ENCODE results near the gene PLEKHF1.

The PLEKHF1 gene

DNA sequence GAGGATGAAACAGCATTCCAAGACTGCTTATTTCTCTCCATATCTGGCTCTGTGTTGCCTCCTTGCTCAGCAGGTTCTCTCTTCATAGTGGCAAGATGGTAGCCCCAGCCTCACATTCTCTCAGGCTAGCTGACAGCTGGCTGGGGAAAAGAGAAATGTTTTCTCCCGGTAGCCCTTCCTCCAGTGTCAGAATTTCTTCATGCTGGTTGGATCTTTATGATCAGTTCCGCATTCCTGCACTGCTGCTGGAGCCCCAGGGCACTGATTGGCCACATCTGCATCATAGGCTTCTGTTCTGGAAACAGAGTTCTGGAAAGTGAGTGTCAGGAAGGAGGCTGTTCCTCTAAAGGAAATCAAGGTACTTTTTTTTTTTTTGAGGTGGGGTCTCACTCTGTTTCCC is 34.6 kb upstream of the PLEKHF1 start:
- H3K4me1 ChIP-seq (ENCODE audit: control insufficient read depth, low read depth, low read length), result no peaks in the 10 kb centered on the region
- H3K56ac ChIP-seq (ENCODE audit: low read length), result no peak overlapping the region
- no peak overlapping the region for H2BK5ac ChIP-seq (ENCODE audit: low read length)

GRCh38 chr19:29631450-29631849 is 33.8 kb upstream of the PLEKHF1 start:
- DNase-seq, result no peak
- Histone ChIP-seq H4K8ac (ENCODE audit: low read depth, low read length) (no peak overlapping the region), H3K27me3 (ENCODE audit: insufficient read depth, low read length, poor library complexity) (no peaks in the 10 kb centered on the region), H3K23ac (ENCODE audit: low read length) (no peak overlapping the region), H3K4me1 (ENCODE audit: control insufficient read depth, low read depth, low read length) (no peaks in the 10 kb centered on the region), H3K56ac (ENCODE audit: low read length) (no peak overlapping the region), H2BK5ac (ENCODE audit: low read length) (no peak overlapping the region), H2AK5ac (ENCODE audit: low read length) (no peak overlapping the region), H3K4me3 (ENCODE audit: low read length) (no peak overlapping the region), H2BK15ac (replicated peaks; ENCODE audit: low read depth) (no peak overlapping the region), H4K5ac (ENCODE audit: low read length) (no peak overlapping the region), H3K36me3 (ENCODE audit: control insufficient read depth, insufficient read depth, low read length) (no peaks in the 10 kb centered on the region), H3K9ac (ENCODE audit: low read length) (no peak overlapping the region), H2BK120ac (ENCODE audit: low read depth, low read length) (no peak overlapping the region), H3K27ac (ENCODE audit: low read depth, low read length) (no peak overlapping the region), H3K79me2 (ENCODE audit: control insufficient read depth, insufficient read depth, low read length) (no peaks in the 10 kb centered on the region), H3K4me2 (ENCODE audit: low read length) (no peak overlapping the region), H3K4ac (ENCODE audit: low read depth, low read length) (no peak overlapping the region), H3K18ac (ENCODE audit: low read length) (no peak overlapping the region), H3K79me1 (ENCODE audit: low read length) (no peaks in the 10 kb centered on the region)
- no CpG with 5 or more reads among the region's 3 CpGs for WGBS (ENCODE audit: extremely low coverage, insufficient coverage, low lambda C conversion rate)

More for the DNA sequence above, 34.6 kb upstream of the PLEKHF1 start:
- WGBS (ENCODE audit: extremely low coverage, insufficient coverage, low lambda C conversion rate), result no CpG with 5 or more reads among the region's 2 CpGs
- H3K4me3 ChIP-seq (ENCODE audit: low read length), result no peak overlapping the region
- no peaks in the 10 kb centered on the region for H3K79me1 ChIP-seq (ENCODE audit: low read length)
- no peak overlapping the region for H3K18ac ChIP-seq (ENCODE audit: low read length)
- no peak overlapping the region for H3K4ac ChIP-seq (ENCODE audit: low read depth, low read length)
- H2BK15ac ChIP-seq (replicated peaks; ENCODE audit: low read depth), result no peak overlapping the region
- H2BK120ac ChIP-seq (ENCODE audit: low read depth, low read length), result no peak overlapping the region
- H3K23ac ChIP-seq (ENCODE audit: low read length), result no peak overlapping the region
- H3K27ac ChIP-seq (ENCODE audit: low read depth, low read length), result no peak overlapping the region
- H4K5ac ChIP-seq (ENCODE audit: low read length), result no peak overlapping the region
- H3K4me2 ChIP-seq (ENCODE audit: low read length), result no peak overlapping the region
- H3K27me3 ChIP-seq (ENCODE audit: insufficient read depth, low read length, poor library complexity), result no peaks in the 10 kb centered on the region
- no peak overlapping the region for H3K9ac ChIP-seq (ENCODE audit: low read length)
- H4K8ac ChIP-seq (ENCODE audit: low read depth, low read length), result no peak overlapping the region
- no peak overlapping the region for H2AK5ac ChIP-seq (ENCODE audit: low read length)
- no peaks in the 10 kb centered on the region for H3K36me3 ChIP-seq (ENCODE audit: control insufficient read depth, insufficient read depth, low read length)
- H3K79me2 ChIP-seq (ENCODE audit: control insufficient read depth, insufficient read depth, low read length), result no peaks in the 10 kb centered on the region
- no peak for DNase-seq

GRCh38 chr19:29634002-29634401 is 31.3 kb upstream of the PLEKHF1 start:
- Histone ChIP-seq H4K8ac (ENCODE audit: low read depth, low read length) (no peak overlapping the region), H3K4me1 (ENCODE audit: control insufficient read depth, low read depth, low read length) (no peaks in the 10 kb centered on the region), H2BK15ac (replicated peaks; ENCODE audit: low read depth) (no peak overlapping the region), H2BK5ac (ENCODE audit: low read length) (no peak overlapping the region), H3K4me2 (ENCODE audit: low read length) (no peak overlapping the region), H3K36me3 (ENCODE audit: control insufficient read depth, insufficient read depth, low read length) (no peaks in the 10 kb centered on the region), H3K23ac (ENCODE audit: low read length) (no peak overlapping the region), H3K79me1 (ENCODE audit: low read length) (no peaks in the 10 kb centered on the region), H3K4me3 (ENCODE audit: low read length) (no peak overlapping the region), H3K4ac (ENCODE audit: low read depth, low read length) (no peak overlapping the region), H3K79me2 (ENCODE audit: control insufficient read depth, insufficient read depth, low read length) (no peaks in the 10 kb centered on the region), H4K5ac (ENCODE audit: low read length) (no peak overlapping the region), H2BK120ac (ENCODE audit: low read depth, low read length) (no peak overlapping the region), H3K18ac (ENCODE audit: low read length) (no peak overlapping the region), H2AK5ac (ENCODE audit: low read length) (no peak overlapping the region), H3K27me3 (ENCODE audit: insufficient read depth, low read length, poor library complexity) (no peaks in the 10 kb centered on the region), H3K9ac (ENCODE audit: low read length) (no peak overlapping the region), H3K27ac (ENCODE audit: low read depth, low read length) (no peak overlapping the region), H3K56ac (ENCODE audit: low read length) (no peak overlapping the region)
- no peak for DNase-seq
- WGBS (ENCODE audit: extremely low coverage, insufficient coverage, low lambda C conversion rate), result no CpG with 5 or more reads among the region's 2 CpGs

DNA sequence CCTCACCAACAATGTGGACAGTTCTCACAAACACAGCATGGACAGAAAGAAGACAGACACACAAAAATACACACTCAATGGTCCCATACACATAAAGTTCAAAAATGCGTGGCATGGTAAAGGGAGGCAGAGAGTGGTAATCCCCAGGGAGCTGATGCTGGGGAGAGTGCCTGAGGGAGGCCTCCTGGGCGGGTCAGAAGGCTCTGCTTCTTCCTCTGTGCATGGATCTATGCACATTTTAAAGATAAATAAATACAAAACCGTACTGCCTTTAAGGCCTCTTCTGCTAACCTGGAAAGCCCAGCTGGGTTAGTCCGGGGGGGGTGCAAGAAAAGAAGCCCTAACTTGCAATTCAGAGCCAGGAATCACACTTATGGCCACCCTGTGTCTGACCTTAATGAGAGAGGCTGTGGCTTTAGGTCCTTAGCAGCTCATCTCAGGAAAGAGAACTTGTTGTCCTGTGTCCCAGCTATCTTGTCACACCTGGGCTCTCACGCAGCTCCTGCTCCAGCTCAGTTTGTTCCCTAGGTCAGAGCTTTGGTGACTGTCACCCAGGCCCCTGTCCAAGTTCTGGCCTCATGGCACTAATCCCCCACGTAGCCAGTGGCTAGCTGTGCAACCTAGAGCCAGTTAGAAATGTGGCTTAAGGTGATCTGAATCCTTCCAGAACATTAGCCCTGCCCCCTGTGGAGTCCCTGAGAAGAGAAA is 30.7 kb upstream of the PLEKHF1 start:
- no peak overlapping the region for H3K18ac ChIP-seq (ENCODE audit: low read length)
- H2BK120ac ChIP-seq (ENCODE audit: low read depth, low read length), result no peak overlapping the region
- H3K4me3 ChIP-seq (ENCODE audit: low read length), result no peak overlapping the region
- no peak overlapping the region for H3K4ac ChIP-seq (ENCODE audit: low read depth, low read length)
- H3K27ac ChIP-seq (ENCODE audit: low read depth, low read length), result no peak overlapping the region
- H2BK5ac ChIP-seq (ENCODE audit: low read length), result no peak overlapping the region
- H3K9ac ChIP-seq (ENCODE audit: low read length), result no peak overlapping the region
- H2AK5ac ChIP-seq (ENCODE audit: low read length), result no peak overlapping the region
- no peak for DNase-seq
- H3K36me3 ChIP-seq (ENCODE audit: control insufficient read depth, insufficient read depth, low read length), result no peaks in the 10 kb centered on the region
- H3K27me3 ChIP-seq (ENCODE audit: insufficient read depth, low read length, poor library complexity), result no peaks in the 10 kb centered on the region
- H2BK15ac ChIP-seq (replicated peaks; ENCODE audit: low read depth), result no peak overlapping the region
- no peak overlapping the region for H4K8ac ChIP-seq (ENCODE audit: low read depth, low read length)
- no peaks in the 10 kb centered on the region for H3K79me1 ChIP-seq (ENCODE audit: low read length)
- no CpG with 5 or more reads among the region's 6 CpGs for WGBS (ENCODE audit: extremely low coverage, insufficient coverage, low lambda C conversion rate)
- H3K56ac ChIP-seq (ENCODE audit: low read length), result no peak overlapping the region
- H3K4me1 ChIP-seq (ENCODE audit: control insufficient read depth, low read depth, low read length), result no peaks in the 10 kb centered on the region
- H3K79me2 ChIP-seq (ENCODE audit: control insufficient read depth, insufficient read depth, low read length), result no peaks in the 10 kb centered on the region
- no peak overlapping the region for H4K5ac ChIP-seq (ENCODE audit: low read length)
- H3K4me2 ChIP-seq (ENCODE audit: low read length), result no peak overlapping the region
- H3K23ac ChIP-seq (ENCODE audit: low read length), result no peak overlapping the region

GRCh38 chr19:29635963-29636362 is 29.3 kb upstream of the PLEKHF1 start:
- Histone ChIP-seq H3K27me3 (ENCODE audit: insufficient read depth, low read length, poor library complexity) (no peaks in the 10 kb centered on the region), H3K27ac (ENCODE audit: low read depth, low read length) (no peak overlapping the region), H2BK120ac (ENCODE audit: low read depth, low read length) (no peak overlapping the region), H3K79me2 (ENCODE audit: control insufficient read depth, insufficient read depth, low read length) (no peaks in the 10 kb centered on the region), H2BK5ac (ENCODE audit: low read length) (no peak overlapping the region), H3K18ac (ENCODE audit: low read length) (no peak overlapping the region), H2BK15ac (replicated peaks; ENCODE audit: low read depth) (no peak overlapping the region), H4K5ac (ENCODE audit: low read length) (no peak overlapping the region), H3K4ac (ENCODE audit: low read depth, low read length) (no peak overlapping the region), H3K9ac (ENCODE audit: low read length) (no peak overlapping the region), H3K56ac (ENCODE audit: low read length) (no peak overlapping the region), H3K4me2 (ENCODE audit: low read length) (no peak overlapping the region), H4K8ac (ENCODE audit: low read depth, low read length) (no peak overlapping the region), H3K4me1 (ENCODE audit: control insufficient read depth, low read depth, low read length) (no peaks in the 10 kb centered on the region), H3K36me3 (ENCODE audit: control insufficient read depth, insufficient read depth, low read length) (no peaks in the 10 kb centered on the region), H3K23ac (ENCODE audit: low read length) (no peak overlapping the region), H3K79me1 (ENCODE audit: low read length) (no peaks in the 10 kb centered on the region), H3K4me3 (ENCODE audit: low read length) (no peak overlapping the region), H2AK5ac (ENCODE audit: low read length) (no peak overlapping the region)
- WGBS (ENCODE audit: extremely low coverage, insufficient coverage, low lambda C conversion rate), result no CpG with 5 or more reads among the region's 6 CpGs
- no peak for DNase-seq

All from mesendoderm (in vitro differentiated cells).